WERI-Rb-1 (cell line): ENCODE data around the gene SLIT3.

ENCODE experiments used
- DNase-seq: peaks from one replicate; pipeline ENCODE4 v3.0.0-alpha.2; 2020
- H3K27ac ChIP-seq: fragments of 250-450 bp; sonication (Bioruptor Pico); 2 replicates; pipeline ENCODE4 v1.5.1; 2020; ENCODE audit warnings: mild to moderate bottlenecking, moderate library complexity
- H3K27me3 ChIP-seq: fragments of 250-450 bp; sonication (Bioruptor Pico); 2 replicates; pipeline ENCODE4 v1.5.1; 2021; ENCODE audit warnings: mild to moderate bottlenecking, low read depth, moderate library complexity; ENCODE audit not compliant: insufficient read depth, severe bottlenecking
- H3K36me3 ChIP-seq: fragments of 250-450 bp; sonication (Bioruptor Pico); 2 replicates; pipeline ENCODE4 v1.5.1; 2020; ENCODE audit warnings: mild to moderate bottlenecking, moderate library complexity
- H3K4me3 ChIP-seq: 2 replicates; pipeline ENCODE4 v1.5.1; 2011; ENCODE audit warnings: low read depth, mild to moderate bottlenecking, control low read depth, low read length
- H3K9me3 ChIP-seq: fragments of 250-450 bp; sonication (Bioruptor Pico); 2 replicates; pipeline ENCODE4 v1.5.1; 2021; ENCODE audit warnings: mild to moderate bottlenecking, moderate library complexity; ENCODE audit not compliant: severe bottlenecking
- TF ChIP-seq, protein P1 (sequence below): IDR thresholded peaks from 2 replicates; pipeline ENCODE4 v1.5.1; 2011; ENCODE audit warnings: low read depth, mild to moderate bottlenecking, control low read depth, inconsistent platforms, low read length

SLIT3 gene

DNA sequence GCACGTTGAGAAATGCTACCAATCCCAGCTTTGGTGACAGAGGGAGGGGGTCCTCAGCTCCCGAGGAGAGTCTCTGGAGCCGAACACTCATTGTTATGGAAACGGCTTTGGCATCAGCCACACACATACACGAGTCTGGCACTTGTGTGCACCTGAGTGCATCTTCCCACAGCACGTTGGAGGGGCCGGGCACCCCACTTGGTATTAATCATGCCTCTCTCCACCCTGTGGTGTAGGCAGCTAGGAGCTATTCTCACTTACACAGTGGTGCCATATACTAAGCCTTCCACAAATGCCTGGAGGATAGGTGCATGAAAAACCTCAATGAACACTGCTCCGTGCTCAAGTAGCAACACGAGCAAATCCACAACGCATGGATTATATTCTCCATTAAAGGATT is 587.9 kb downstream of the SLIT3 start:
- Histone ChIP-seq H3K27me3 (peaks cover 82% of the 10 kb centered on the region), H3K9me3 (no peaks in the 10 kb centered on the region), H3K4me3 (no peak overlapping the region), H3K27ac (no peak overlapping the region), H3K36me3 (no peaks in the 10 kb centered on the region)
- no peak for DNase-seq
- TF ChIP-seq, protein P1, sequence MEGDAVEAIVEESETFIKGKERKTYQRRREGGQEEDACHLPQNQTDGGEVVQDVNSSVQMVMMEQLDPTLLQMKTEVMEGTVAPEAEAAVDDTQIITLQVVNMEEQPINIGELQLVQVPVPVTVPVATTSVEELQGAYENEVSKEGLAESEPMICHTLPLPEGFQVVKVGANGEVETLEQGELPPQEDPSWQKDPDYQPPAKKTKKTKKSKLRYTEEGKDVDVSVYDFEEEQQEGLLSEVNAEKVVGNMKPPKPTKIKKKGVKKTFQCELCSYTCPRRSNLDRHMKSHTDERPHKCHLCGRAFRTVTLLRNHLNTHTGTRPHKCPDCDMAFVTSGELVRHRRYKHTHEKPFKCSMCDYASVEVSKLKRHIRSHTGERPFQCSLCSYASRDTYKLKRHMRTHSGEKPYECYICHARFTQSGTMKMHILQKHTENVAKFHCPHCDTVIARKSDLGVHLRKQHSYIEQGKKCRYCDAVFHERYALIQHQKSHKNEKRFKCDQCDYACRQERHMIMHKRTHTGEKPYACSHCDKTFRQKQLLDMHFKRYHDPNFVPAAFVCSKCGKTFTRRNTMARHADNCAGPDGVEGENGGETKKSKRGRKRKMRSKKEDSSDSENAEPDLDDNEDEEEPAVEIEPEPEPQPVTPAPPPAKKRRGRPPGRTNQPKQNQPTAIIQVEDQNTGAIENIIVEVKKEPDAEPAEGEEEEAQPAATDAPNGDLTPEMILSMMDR = no peak

DNA sequence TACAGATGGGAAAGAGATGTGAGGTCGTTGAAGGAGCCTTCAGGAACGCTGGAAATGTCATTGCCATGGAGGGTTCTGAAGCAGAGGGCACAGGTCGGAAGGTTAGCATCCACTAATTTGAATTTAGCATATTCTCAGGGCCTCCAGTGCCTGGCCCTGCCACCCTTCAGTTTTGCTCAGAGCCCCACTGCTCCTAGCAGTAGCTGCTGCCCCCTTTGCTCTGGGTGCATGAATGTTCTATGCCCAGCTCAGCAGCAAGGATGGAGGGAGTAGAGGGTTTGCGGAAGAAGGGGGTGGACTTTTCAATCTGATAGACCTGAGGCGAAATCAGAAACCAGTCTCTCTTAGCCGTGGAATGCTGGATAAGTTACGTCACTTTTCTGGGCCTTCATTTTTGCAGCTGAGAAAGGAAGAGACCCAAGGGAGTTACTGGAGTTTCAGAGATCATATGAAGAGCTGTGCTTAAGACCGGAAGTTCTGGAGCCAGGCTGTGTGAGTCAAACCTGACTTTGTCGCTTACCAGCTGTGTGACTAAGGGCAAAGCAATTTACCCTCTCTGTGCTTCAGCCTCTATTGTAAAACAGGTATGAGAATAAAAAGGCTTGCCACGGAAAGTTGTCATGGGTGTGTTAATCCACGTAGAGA is 588.5 kb downstream of the SLIT3 start:
- Histone ChIP-seq H3K27ac (no peak overlapping the region), H3K9me3 (no peaks in the 10 kb centered on the region), H3K4me3 (no peak overlapping the region), H3K36me3 (no peaks in the 10 kb centered on the region), H3K27me3 (peaks cover 82% of the 10 kb centered on the region)
- TF ChIP-seq, protein P1 = no peak
- no peak for DNase-seq

DNA sequence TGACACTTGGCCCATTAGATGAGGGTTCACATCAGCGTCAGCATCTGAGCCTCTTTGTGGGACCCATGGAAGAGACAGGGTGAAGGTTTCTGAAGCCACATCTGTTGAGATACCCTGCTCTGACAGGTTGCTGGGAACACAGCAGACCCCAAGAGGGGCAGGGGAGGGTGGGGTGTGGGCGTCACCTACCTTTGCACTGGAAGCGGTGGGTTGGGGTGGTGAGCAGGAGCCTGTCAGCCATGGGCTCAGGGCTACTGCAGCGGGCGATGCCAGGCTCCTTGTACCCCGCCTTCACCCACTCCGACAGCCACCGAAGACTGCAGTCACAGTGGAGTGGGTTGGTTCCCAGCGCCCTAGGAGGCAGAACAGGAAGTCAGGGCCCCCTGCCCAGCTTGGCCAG is 590.2 kb downstream of the SLIT3 start:
- Histone ChIP-seq H3K4me3 (no peak overlapping the region), H3K9me3 (no peaks in the 10 kb centered on the region), H3K36me3 (no peaks in the 10 kb centered on the region), H3K27me3 (peaks cover 90% of the 10 kb centered on the region), H3K27ac (no peak overlapping the region)
- DNase-seq = no peak
- TF ChIP-seq, protein P1 = no peak

DNA sequence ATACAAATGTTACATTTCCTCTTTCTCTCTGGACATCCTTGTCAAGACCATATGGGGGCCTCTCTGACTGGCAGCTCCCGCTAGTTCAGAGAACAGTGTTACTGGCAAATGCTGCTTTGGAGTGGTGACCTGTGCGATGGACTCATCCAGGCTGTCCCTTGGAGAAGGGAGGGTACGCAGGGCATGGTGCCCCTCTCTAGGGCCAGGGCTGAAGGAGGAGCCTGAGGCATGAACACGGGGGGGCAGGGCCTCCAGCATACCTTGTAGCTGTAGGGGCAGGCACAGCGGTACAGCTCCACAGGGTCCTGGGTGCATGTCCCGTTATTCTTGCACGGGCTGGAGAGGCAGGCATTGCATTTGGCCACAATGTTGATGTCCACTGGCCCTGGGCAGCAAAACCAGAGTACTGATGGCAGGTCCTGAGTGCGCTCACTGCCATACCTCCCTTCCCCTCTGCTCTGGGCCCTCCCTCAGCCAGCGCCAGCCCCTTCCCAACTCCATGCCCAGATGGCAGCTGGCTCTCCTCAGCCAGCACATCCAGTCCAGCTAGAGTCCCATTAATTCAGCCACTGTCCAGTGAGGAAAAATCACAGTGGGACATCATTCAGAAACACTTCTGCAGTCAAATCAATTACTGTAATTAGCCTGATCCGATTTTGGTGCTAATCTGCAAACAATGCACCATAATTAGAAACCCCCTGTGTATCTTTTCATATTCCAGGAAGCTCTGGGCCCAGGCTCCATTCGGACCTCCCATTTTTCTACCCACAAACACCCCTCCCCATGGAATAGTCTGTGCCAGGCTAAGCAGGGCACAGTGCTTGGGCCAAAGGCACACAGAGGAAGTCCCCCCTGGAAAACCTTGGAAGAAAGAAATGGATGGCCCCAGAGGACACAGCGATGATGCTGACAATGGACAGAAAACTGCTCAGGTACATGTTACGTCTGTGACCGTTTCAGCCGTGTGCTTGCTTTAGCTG is 592.9 kb downstream of the SLIT3 start:
- Histone ChIP-seq H3K27ac (no peak overlapping the region), H3K4me3 (no peak overlapping the region), H3K27me3 (peaks cover 88% of the 10 kb centered on the region), H3K36me3 (no peaks in the 10 kb centered on the region), H3K9me3 (no peaks in the 10 kb centered on the region)
- TF ChIP-seq, protein P1 = no peak
- DNase-seq = no peak

DNA sequence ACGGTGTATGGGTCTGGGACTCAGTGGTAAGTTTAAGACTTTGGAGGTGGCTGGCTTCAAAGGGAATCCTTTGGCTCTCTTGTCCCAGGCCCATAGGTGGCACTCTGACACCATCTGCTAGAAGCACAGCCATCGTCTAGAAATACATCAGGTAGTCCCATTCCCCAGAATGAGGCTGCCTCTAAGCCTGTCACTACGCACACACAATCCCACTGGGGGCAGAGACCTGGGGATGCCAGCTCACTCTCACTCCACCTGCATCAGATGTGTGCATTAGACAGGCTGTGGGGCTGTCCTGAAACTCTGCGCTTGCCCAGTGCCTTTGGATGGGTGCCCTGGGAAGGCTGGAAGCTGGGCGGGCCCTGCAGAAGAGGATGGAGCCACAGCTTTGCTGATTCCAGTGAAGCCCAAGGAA is 594.3 kb downstream of the SLIT3 start:
- Histone ChIP-seq H3K4me3 (no peak overlapping the region), H3K27ac (no peak overlapping the region), H3K9me3 (no peaks in the 10 kb centered on the region), H3K36me3 (no peaks in the 10 kb centered on the region), H3K27me3 (peaks cover 88% of the 10 kb centered on the region)
- DNase-seq = peak; percentile 51
- TF ChIP-seq, protein P1 = peak; percentile 83
